Ramos (cell line): ENCODE measurements around the gene ZNF75A.

ENCODE experiments used
- in situ Hi-C: fragments of 300-500 bp; cut with MboI; formaldehyde crosslinking; loops from one replicate; pipeline ENCODE4 v1.14.3; 2022; ENCODE audit warnings: low sequenced_read_pairs; ENCODE audit not compliant: unreplicated experiment

Gene ZNF75A

GRCh38 chr16:3283543-3284447, 21.5 kb upstream of the ZNF75A start:
- in situ Hi-C loops = no loop called here

GRCh38 chr16:3285131-3285530, 20.2 kb upstream of the ZNF75A start:
- in situ Hi-C loops = no loop called here

- in situ Hi-C loops = no loop called here
Observed at GRCh38 chr16:3289998-3290673, 15.2 kb upstream of the ZNF75A start.

- in situ Hi-C loops = no loop called here
Observed at GRCh38 chr16:3292604-3293003, 12.7 kb upstream of the ZNF75A start.

GRCh38 chr16:3295209-3295608, 10.1 kb upstream of the ZNF75A start:
- in situ Hi-C loops = no loop called here

GRCh38 chr16:3295783-3296182, 9.5 kb upstream of the ZNF75A start:
- in situ Hi-C loops = no loop called here

- in situ Hi-C loops = no loop called here
Observed at GRCh38 chr16:3304370-3304769, 927 bp upstream of the ZNF75A start.

- in situ Hi-C loops = no loop called here
Observed at GRCh38 chr16:3306078-3306477, 781 bp downstream of the ZNF75A start.

- in situ Hi-C loops = no loop called here
Observed at GRCh38 chr16:3311496-3311895, 6.2 kb downstream of the ZNF75A start.

GRCh38 chr16:3317315-3317999, 12.2 kb downstream of the ZNF75A start:
- in situ Hi-C loops = no loop called here

GRCh38 chr16:3321816-3322215, 16.5 kb downstream of the ZNF75A start:
- in situ Hi-C loops = no loop called here

GRCh38 chr16:3327514-3327913, 22.2 kb downstream of the ZNF75A start:
- in situ Hi-C loops = no loop called here

- in situ Hi-C loops = no loop called here
Observed at GRCh38 chr16:3328104-3328503, 22.8 kb downstream of the ZNF75A start.

GRCh38 chr16:3328643-3329042, 23.3 kb downstream of the ZNF75A start:
- in situ Hi-C loops = no loop called here

- in situ Hi-C loops = no loop called here
Observed at GRCh38 chr16:3346041-3346440, 40.7 kb downstream of the ZNF75A start.

GRCh38 chr16:3347586-3347985, 42.3 kb downstream of the ZNF75A start:
- in situ Hi-C loops = no loop called here

- in situ Hi-C loops = no loop called here
Observed at GRCh38 chr16:3348547-3349167, 43.4 kb downstream of the ZNF75A start.

GRCh38 chr16:3349175-3349574, 43.9 kb downstream of the ZNF75A start:
- in situ Hi-C loops = no loop called here

GRCh38 chr16:3355589-3355988, 50.3 kb downstream of the ZNF75A start, which contains the start of gene OR2C1:
Gene OR2C1, plus strand, starts transcription at chr16:3355889. Its CDS starts 52 bp downstream, at chr16:3355941.
- in situ Hi-C loops = no loop called here

GRCh38 chr16:3356118-3356517, 50.8 kb downstream of the ZNF75A start:
- in situ Hi-C loops = no loop called here
